ENCODE measurements around the gene GNAO1.

DNA sequence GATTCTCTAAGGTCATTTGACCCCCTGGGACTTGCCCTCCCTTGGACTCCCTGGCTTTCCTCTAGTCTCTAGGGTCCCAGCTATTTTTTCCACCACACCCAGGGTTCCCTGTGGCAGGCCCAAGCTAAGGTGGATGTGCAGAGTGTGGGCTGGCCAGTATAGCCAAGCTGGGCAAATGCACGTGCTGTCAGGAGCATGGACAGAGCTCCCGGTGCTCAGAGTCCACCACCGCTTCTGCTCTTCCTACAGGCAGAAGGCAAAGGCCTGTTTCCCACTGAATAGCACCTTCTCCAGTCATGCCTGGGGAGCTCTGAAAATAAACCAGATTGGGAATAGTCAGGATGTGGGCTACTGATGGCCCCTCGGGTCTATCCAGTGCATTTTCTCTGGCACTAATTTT lies 53.3 kb downstream of the GNAO1 start:
- TF ChIP-seq ZNF274 (IDR thresholded peaks at IDR 0.05; ENCODE audit: low read length) (no peak), ZNF274 (tag by site-specific recombination; IDR thresholded peaks at IDR 0.05; ENCODE audit: borderline replicate concordance) (no peak), SP2 (tag by site-specific recombination; IDR thresholded peaks at IDR 0.05) (no peak), ZSCAN30 (tag by site-specific recombination; IDR thresholded peaks at IDR 0.05) (no peak), GLI4 (tag by site-specific recombination; IDR thresholded peaks at IDR 0.05) (no peak), SALL2 (tag by site-specific recombination; IDR thresholded peaks at IDR 0.05; ENCODE audit: borderline replicate concordance) (no peak), ZNF138 (tag by site-specific recombination; IDR thresholded peaks at IDR 0.05; ENCODE audit: borderline replicate concordance) (no peak), YY1 (tag by site-specific recombination; IDR thresholded peaks at IDR 0.05) (no peak), KLF1 (tag by site-specific recombination; IDR thresholded peaks at IDR 0.05) (no peak), PRDM1 (tag by site-specific recombination; IDR thresholded peaks at IDR 0.05) (no peak), ZNF473 (tag by site-specific recombination; IDR thresholded peaks at IDR 0.05) (no peak), ZNF670 (tag by site-specific recombination; IDR thresholded peaks at IDR 0.05; ENCODE audit: low read depth) (no peak)
- TF ChIP-seq, protein P1, sequence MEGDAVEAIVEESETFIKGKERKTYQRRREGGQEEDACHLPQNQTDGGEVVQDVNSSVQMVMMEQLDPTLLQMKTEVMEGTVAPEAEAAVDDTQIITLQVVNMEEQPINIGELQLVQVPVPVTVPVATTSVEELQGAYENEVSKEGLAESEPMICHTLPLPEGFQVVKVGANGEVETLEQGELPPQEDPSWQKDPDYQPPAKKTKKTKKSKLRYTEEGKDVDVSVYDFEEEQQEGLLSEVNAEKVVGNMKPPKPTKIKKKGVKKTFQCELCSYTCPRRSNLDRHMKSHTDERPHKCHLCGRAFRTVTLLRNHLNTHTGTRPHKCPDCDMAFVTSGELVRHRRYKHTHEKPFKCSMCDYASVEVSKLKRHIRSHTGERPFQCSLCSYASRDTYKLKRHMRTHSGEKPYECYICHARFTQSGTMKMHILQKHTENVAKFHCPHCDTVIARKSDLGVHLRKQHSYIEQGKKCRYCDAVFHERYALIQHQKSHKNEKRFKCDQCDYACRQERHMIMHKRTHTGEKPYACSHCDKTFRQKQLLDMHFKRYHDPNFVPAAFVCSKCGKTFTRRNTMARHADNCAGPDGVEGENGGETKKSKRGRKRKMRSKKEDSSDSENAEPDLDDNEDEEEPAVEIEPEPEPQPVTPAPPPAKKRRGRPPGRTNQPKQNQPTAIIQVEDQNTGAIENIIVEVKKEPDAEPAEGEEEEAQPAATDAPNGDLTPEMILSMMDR (tag by site-specific recombination; IDR thresholded peaks at IDR 0.05) = no peak
- TF ChIP-seq, protein P2, sequence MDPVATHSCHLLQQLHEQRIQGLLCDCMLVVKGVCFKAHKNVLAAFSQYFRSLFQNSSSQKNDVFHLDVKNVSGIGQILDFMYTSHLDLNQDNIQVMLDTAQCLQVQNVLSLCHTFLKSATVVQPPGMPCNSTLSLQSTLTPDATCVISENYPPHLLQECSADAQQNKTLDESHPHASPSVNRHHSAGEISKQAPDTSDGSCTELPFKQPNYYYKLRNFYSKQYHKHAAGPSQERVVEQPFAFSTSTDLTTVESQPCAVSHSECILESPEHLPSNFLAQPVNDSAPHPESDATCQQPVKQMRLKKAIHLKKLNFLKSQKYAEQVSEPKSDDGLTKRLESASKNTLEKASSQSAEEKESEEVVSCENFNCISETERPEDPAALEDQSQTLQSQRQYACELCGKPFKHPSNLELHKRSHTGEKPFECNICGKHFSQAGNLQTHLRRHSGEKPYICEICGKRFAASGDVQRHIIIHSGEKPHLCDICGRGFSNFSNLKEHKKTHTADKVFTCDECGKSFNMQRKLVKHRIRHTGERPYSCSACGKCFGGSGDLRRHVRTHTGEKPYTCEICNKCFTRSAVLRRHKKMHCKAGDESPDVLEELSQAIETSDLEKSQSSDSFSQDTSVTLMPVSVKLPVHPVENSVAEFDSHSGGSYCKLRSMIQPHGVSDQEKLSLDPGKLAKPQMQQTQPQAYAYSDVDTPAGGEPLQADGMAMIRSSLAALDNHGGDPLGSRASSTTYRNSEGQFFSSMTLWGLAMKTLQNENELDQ (tag by site-specific recombination; IDR thresholded peaks at IDR 0.05; ENCODE audit: low read depth) = no peak
- TF ChIP-seq, protein P3, sequence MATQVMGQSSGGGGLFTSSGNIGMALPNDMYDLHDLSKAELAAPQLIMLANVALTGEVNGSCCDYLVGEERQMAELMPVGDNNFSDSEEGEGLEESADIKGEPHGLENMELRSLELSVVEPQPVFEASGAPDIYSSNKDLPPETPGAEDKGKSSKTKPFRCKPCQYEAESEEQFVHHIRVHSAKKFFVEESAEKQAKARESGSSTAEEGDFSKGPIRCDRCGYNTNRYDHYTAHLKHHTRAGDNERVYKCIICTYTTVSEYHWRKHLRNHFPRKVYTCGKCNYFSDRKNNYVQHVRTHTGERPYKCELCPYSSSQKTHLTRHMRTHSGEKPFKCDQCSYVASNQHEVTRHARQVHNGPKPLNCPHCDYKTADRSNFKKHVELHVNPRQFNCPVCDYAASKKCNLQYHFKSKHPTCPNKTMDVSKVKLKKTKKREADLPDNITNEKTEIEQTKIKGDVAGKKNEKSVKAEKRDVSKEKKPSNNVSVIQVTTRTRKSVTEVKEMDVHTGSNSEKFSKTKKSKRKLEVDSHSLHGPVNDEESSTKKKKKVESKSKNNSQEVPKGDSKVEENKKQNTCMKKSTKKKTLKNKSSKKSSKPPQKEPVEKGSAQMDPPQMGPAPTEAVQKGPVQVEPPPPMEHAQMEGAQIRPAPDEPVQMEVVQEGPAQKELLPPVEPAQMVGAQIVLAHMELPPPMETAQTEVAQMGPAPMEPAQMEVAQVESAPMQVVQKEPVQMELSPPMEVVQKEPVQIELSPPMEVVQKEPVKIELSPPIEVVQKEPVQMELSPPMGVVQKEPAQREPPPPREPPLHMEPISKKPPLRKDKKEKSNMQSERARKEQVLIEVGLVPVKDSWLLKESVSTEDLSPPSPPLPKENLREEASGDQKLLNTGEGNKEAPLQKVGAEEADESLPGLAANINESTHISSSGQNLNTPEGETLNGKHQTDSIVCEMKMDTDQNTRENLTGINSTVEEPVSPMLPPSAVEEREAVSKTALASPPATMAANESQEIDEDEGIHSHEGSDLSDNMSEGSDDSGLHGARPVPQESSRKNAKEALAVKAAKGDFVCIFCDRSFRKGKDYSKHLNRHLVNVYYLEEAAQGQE (tag by site-specific recombination; IDR thresholded peaks at IDR 0.05) = no peak

Measured in HEK293 (cell line).